H1 (cell line): ENCODE measurements around the gene SIK3. TPM values are rescaled to one million over a fixed set of nuclear protein-coding genes. Genes with fewer than 3 reads are reported as not detected.
A peak's percentile ranks its signal among the peaks of the same experiment; 100 is the strongest.

Experiments used
- CTCF ChIA-PET: fragments of 300-600 bp; sonication (Branson Sonifier 250); formaldehyde crosslinking; loops from one replicate; lab custom pipeline; 2021; ENCODE audit not compliant: partially characterized antibody; lab: Charles Lee
- POLR2A ChIA-PET: fragments of 300-600 bp; sonication (Branson Sonifier 250); formaldehyde crosslinking; loops from one replicate; lab custom pipeline; 2021; ENCODE audit warnings: inconsistent platforms; ENCODE audit not compliant: partially characterized antibody; lab: Charles Lee
- DNase-seq, 2 experiments: peaks; one replicate each; pipeline versions ENCODE4 v3.0.0 to v3.0.0-alpha.2; 2010 to 2022; ENCODE audit warnings: low spot score in 2 of 2, low read depth in 1 of 2, mixed read lengths in 1 of 2
- FAIRE-seq: peaks from 2 replicates; lab custom pipeline; 2011; peaks lifted over from hg19 to GRCh38; lab: Jason Lieb, UNC
- H2AFZ ChIP-seq: 2 replicates; pipeline ENCODE4 v1.8.1; 2012; ENCODE audit warnings: low read length, inconsistent platforms
- H2AK5ac ChIP-seq: 2 replicates; pipeline ENCODE4 v1.6.1; 2013; ENCODE audit warnings: low read depth, low read length
- H2BK120ac ChIP-seq: replicated peaks from 2 replicates; pipeline ENCODE3; 2013; ENCODE audit warnings: low read depth, low read length, inconsistent platforms
- H2BK12ac ChIP-seq: 2 replicates; pipeline ENCODE4 v1.6.1; 2013; ENCODE audit warnings: low read depth, low read length
- H2BK15ac ChIP-seq: 2 replicates; pipeline ENCODE4 v1.6.1; 2013; ENCODE audit warnings: low read length
- H2BK20ac ChIP-seq: 2 replicates; pipeline ENCODE4 v1.6.1; 2013; ENCODE audit warnings: low read length
- H2BK5ac ChIP-seq: 2 replicates; pipeline ENCODE4 v1.6.1; 2013; ENCODE audit warnings: low read depth, low read length
- H3K14ac ChIP-seq: 2 replicates; pipeline ENCODE4 v1.6.1; 2013; ENCODE audit warnings: inconsistent platforms; ENCODE audit not compliant: insufficient read length
- H3K18ac ChIP-seq: 2 replicates; pipeline ENCODE4 v1.6.1; 2013; ENCODE audit warnings: low read length; ENCODE audit errors: extremely low read depth
- H3K23ac ChIP-seq: 2 replicates; pipeline ENCODE4 v1.6.1; 2013; ENCODE audit warnings: inconsistent platforms; ENCODE audit not compliant: insufficient read length
- H3K23me2 ChIP-seq: 2 replicates; pipeline ENCODE4 v1.6.1; 2013; ENCODE audit warnings: low read depth, low read length
- H3K27ac ChIP-seq: 2 replicates; pipeline ENCODE4 v1.6.1; 2011; ENCODE audit warnings: low read depth, low read length, inconsistent platforms
- H3K27me3 ChIP-seq, 4 experiments: replicated peaks in 1 of 4; 1 replicate in 1 of 4; 2 replicates in 3 of 4; pipeline versions ENCODE4 v1.6.1 to v1.8.1; 2011 to 2013; ENCODE audit warnings: low read length in 3 of 4, mild to moderate bottlenecking in 3 of 4, inconsistent platforms in 2 of 4, mixed read lengths in 2 of 4, moderate library complexity in 1 of 4; ENCODE audit not compliant: control insufficient read depth in 3 of 4, insufficient read depth in 3 of 4; ENCODE audit errors: extremely low read depth in 1 of 4
- H3K36me3 ChIP-seq, 4 experiments: 2 replicates each; pipeline versions ENCODE4 v1.6.1 to v1.8.1; 2011 to 2013; ENCODE audit warnings: mild to moderate bottlenecking in 4 of 4, low read length in 3 of 4, moderate library complexity in 2 of 4, control low read depth in 1 of 4, inconsistent platforms in 1 of 4; ENCODE audit not compliant: insufficient read depth in 4 of 4, control insufficient read depth in 2 of 4
- H3K4ac ChIP-seq: replicated peaks from 2 replicates; pipeline ENCODE3; 2013; ENCODE audit warnings: low read length, low read depth, mixed read lengths, inconsistent platforms; ENCODE audit not compliant: insufficient read length
- H3K4me1 ChIP-seq, 4 experiments: replicated peaks in 1 of 4; 1 replicate in 1 of 4; 2 replicates in 3 of 4; pipeline versions ENCODE4 v1.6.1 to v1.8.1; 2011 to 2013; ENCODE audit warnings: low read length in 3 of 4, inconsistent platforms in 2 of 4, mixed read lengths in 1 of 4; ENCODE audit not compliant: insufficient read depth in 4 of 4, control insufficient read depth in 3 of 4
- H3K4me2 ChIP-seq, 2 experiments: 2 replicates each; pipeline versions ENCODE4 v1.6.1 to v1.8.1; 2011 to 2013; ENCODE audit warnings: low read depth in 2 of 2, low read length in 2 of 2, control low read depth in 1 of 2, inconsistent platforms in 1 of 2, mild to moderate bottlenecking in 1 of 2; ENCODE audit not compliant: insufficient read depth in 1 of 2
- H3K4me3 ChIP-seq, 4 experiments: fragments of 200-600, 300-600 bp in 1 of 4; sonication (generic), shearing (Covaris generic), sonication (Bioruptor Twin) in 1 of 4; 2 replicates each; pipeline versions ENCODE4 v1.5.1 to v1.8.1; 2011 to 2016; ENCODE audit warnings: low read length in 4 of 4, low read depth in 3 of 4, control low read depth in 2 of 4, inconsistent platforms in 2 of 4, mild to moderate bottlenecking in 2 of 4, mixed read lengths in 1 of 4, moderate library complexity in 1 of 4; ENCODE audit not compliant: insufficient read depth in 2 of 4; ENCODE audit errors: extremely low read depth in 1 of 4
- H3K56ac ChIP-seq: replicated peaks from 2 replicates; pipeline ENCODE3; 2013; ENCODE audit warnings: low read depth, mild to moderate bottlenecking, mixed read lengths, low read length, inconsistent platforms; ENCODE audit not compliant: insufficient read length
- H3K79me1 ChIP-seq: 2 replicates; pipeline ENCODE4 v1.6.1; 2013; ENCODE audit warnings: low read depth, low read length, control low read depth
- H3K79me2 ChIP-seq, 2 experiments: 2 replicates each; pipeline versions ENCODE4 v1.6.1 to v1.8.1; 2012 to 2013; ENCODE audit warnings: low read length in 2 of 2, mild to moderate bottlenecking in 2 of 2, inconsistent platforms in 1 of 2; ENCODE audit not compliant: insufficient read depth in 2 of 2, control insufficient read depth in 1 of 2
- H3K9ac ChIP-seq, 4 experiments: replicated peaks in 1 of 4; 1 replicate in 1 of 4; 2 replicates in 3 of 4; pipeline versions ENCODE4 v1.6.1 to v1.8.1; 2011 to 2013; ENCODE audit warnings: low read depth in 3 of 4, low read length in 3 of 4, control low read depth in 2 of 4, mild to moderate bottlenecking in 2 of 4, moderate library complexity in 2 of 4, inconsistent platforms in 1 of 4; ENCODE audit errors: extremely low read depth in 1 of 4
- H3K9me3 ChIP-seq, 2 experiments: 2 replicates each; pipeline versions ENCODE4 v1.6.1 to v1.8.1; 2012 to 2013; ENCODE audit warnings: mild to moderate bottlenecking in 2 of 2, moderate library complexity in 2 of 2, control low read depth in 1 of 2, inconsistent platforms in 1 of 2, low read depth in 1 of 2, low read length in 1 of 2, mixed read lengths in 1 of 2; ENCODE audit not compliant: insufficient read depth in 2 of 2
- H4K20me1 ChIP-seq, 2 experiments: replicated peaks in 1 of 2; 2 replicates each; pipeline versions ENCODE3 to v1.8.1; 2011 to 2013; ENCODE audit warnings: inconsistent platforms in 2 of 2, low read length in 2 of 2, mild to moderate bottlenecking in 1 of 2; ENCODE audit not compliant: insufficient read depth in 2 of 2, control insufficient read depth in 1 of 2
- H4K5ac ChIP-seq: 2 replicates; pipeline ENCODE4 v1.6.1; 2013; ENCODE audit warnings: low read length, low read depth, mixed read lengths, inconsistent platforms; ENCODE audit not compliant: insufficient read length
- H4K8ac ChIP-seq: 2 replicates; pipeline ENCODE4 v1.8.0; 2013; ENCODE audit warnings: mild to moderate bottlenecking, moderate library complexity, low read length, inconsistent platforms; ENCODE audit not compliant: insufficient read depth; ENCODE audit errors: extremely low read depth
- H4K91ac ChIP-seq: replicated peaks from 2 replicates; pipeline ENCODE3; 2013; ENCODE audit warnings: low read length, mixed read lengths, inconsistent platforms; ENCODE audit not compliant: insufficient read length
- ASH2L ChIP-seq: fragments of 200-600, 300-600 bp; sonication (generic); IDR thresholded peaks from one replicate; pipeline ENCODE4 v1.7.1; 2017; ENCODE audit warnings: low read length
- BACH1 ChIP-seq: IDR thresholded peaks from 2 replicates; pipeline ENCODE4 v1.6.1; 2012; ENCODE audit warnings: low read length, improper control_type of control experiment
- CHD2 ChIP-seq: IDR thresholded peaks from 2 replicates; pipeline ENCODE4 v1.6.1; 2012; ENCODE audit warnings: low read length, improper control_type of control experiment
- CTBP2 ChIP-seq: IDR thresholded peaks from 2 replicates; pipeline ENCODE4 v1.7.0; 2011; ENCODE audit warnings: borderline replicate concordance, mild to moderate bottlenecking, moderate library complexity, mixed read lengths, low read length; ENCODE audit not compliant: insufficient read depth, insufficient read length
- KDM5A ChIP-seq: fragments of 200-600 bp; IDR thresholded peaks from 2 replicates; pipeline ENCODE4 v1.7.1; 2012; ENCODE audit warnings: mild to moderate bottlenecking, low read length, inconsistent platforms, mixed read lengths
- MAX ChIP-seq: IDR thresholded peaks from 2 replicates; pipeline ENCODE4 v1.6.1; 2012; ENCODE audit warnings: inconsistent platforms
- RBBP5 ChIP-seq: IDR thresholded peaks from 2 replicates; pipeline ENCODE4 v1.7.1; 2012; ENCODE audit warnings: low read depth, mild to moderate bottlenecking, inconsistent platforms, low read length, moderate library complexity, borderline replicate concordance
- SAP30 ChIP-seq: fragments of 300-600 bp; sonication (generic); IDR thresholded peaks from 2 replicates; pipeline ENCODE4 v1.7.1; 2012; ENCODE audit warnings: low read length, moderate library complexity, mild to moderate bottlenecking, inconsistent platforms; ENCODE audit not compliant: insufficient read depth, insufficient replicate concordance
- SP1 ChIP-seq: IDR thresholded peaks from 2 replicates; pipeline ENCODE4 v1.6.1; 2011; ENCODE audit warnings: low read depth, low read length
- SP4 ChIP-seq: IDR thresholded peaks from 2 replicates; pipeline ENCODE4 v1.6.1; 2012; ENCODE audit warnings: low read length, inconsistent platforms
- WGBS, 2 experiments: shearing (Covaris generic) in 1 of 2; methylation state at CpG; one replicate each; pipeline versions ENCODE4 v1.1.6 to v1.1.7; 2013 to 2015; ENCODE audit warnings: low lambda C conversion rate in 2 of 2, mixed read lengths in 2 of 2, inconsistent platforms in 1 of 2, low coverage in 1 of 2, missing lambda C conversion rate in 1 of 2; ENCODE audit not compliant: insufficient replicate concordance in 2 of 2, insufficient coverage in 1 of 2, insufficient read length in 1 of 2; ENCODE audit errors: extremely low coverage in 1 of 2, missing lambda C conversion rate in 1 of 2; 5-methylcytosine and 5-hydroxymethylcytosine counted together
- polyA plus RNA-seq, 7 experiments: library from polyadenylated mRNA; depleted of rRNA in 3 of 7; stranded (reverse) in 5 of 7; unstranded in 2 of 7; fragments of >200 nt in 5 of 7; fragments of 200-250 nt in 2 of 7; gene quantifications; 1 replicate in 5 of 7; 2 replicates in 1 of 7; 4 replicates in 1 of 7; pipeline versions ENCODE4 v1.2.1 to v1.2.3, GENCODE V29; 2011 to 2013; ENCODE audit warnings: missing spikeins in 2 of 7, mixed read lengths in 2 of 7
- total RNA-seq: library from RNA; stranded (reverse); fragmentation: NEBNext Ultra II Directional; extraction: Animal tissue kit (Norgen Biotek cat#: 25700); gene quantifications from 2 replicates; pipeline ENCODE4 v1.2.1, GENCODE V29; 2021
- TF ChIP-seq, protein P1 (sequence below), 3 experiments: IDR thresholded peaks; 1 replicate in 2 of 3; 2 replicates in 1 of 3; pipeline versions ENCODE4 v1.5.1 to v1.6.1; 2011; ENCODE audit warnings: low read length in 3 of 3, mild to moderate bottlenecking in 3 of 3, inconsistent platforms in 2 of 3, low read depth in 1 of 3, moderate library complexity in 1 of 3; ENCODE audit not compliant: insufficient read depth in 1 of 3; ENCODE audit errors: control extremely low read depth in 1 of 3

Gene SIK3
- total and polyA plus RNA-seq, 2 of the 8 experiments (the other 6 are each of a cell fraction or from before 2014, with no cell fraction given), result 19.9 to 32.1 TPM

- 79% methylated on average over 10 of the region's 10 CpGs; no CpG with 5 or more reads in 1 of the 2 experiments for WGBS, 2 experiments
- no peak overlapping the region for H3K56ac ChIP-seq
- TF ChIP-seq CTBP2, result no peak
- TF ChIP-seq, protein P1, sequence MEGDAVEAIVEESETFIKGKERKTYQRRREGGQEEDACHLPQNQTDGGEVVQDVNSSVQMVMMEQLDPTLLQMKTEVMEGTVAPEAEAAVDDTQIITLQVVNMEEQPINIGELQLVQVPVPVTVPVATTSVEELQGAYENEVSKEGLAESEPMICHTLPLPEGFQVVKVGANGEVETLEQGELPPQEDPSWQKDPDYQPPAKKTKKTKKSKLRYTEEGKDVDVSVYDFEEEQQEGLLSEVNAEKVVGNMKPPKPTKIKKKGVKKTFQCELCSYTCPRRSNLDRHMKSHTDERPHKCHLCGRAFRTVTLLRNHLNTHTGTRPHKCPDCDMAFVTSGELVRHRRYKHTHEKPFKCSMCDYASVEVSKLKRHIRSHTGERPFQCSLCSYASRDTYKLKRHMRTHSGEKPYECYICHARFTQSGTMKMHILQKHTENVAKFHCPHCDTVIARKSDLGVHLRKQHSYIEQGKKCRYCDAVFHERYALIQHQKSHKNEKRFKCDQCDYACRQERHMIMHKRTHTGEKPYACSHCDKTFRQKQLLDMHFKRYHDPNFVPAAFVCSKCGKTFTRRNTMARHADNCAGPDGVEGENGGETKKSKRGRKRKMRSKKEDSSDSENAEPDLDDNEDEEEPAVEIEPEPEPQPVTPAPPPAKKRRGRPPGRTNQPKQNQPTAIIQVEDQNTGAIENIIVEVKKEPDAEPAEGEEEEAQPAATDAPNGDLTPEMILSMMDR (IDR thresholded peaks at IDR 0.05; ENCODE audit: control extremely low read depth in 1 of 3, insufficient read depth in 1 of 3, low read depth in 1 of 3, low read length in 3 of 3), result no peak
- TF ChIP-seq BACH1, result no peak
- no peak for TF ChIP-seq SAP30
- TF ChIP-seq MAX, result no peak
- no peak for TF ChIP-seq CHD2
- no peak for TF ChIP-seq RBBP5
- TF ChIP-seq SP1, result no peak
- no peak for TF ChIP-seq ASH2L
- TF ChIP-seq KDM5A, result no peak
- no peak for TF ChIP-seq SP4
Measured at GRCh38 chr11:117146521-117146920, 48.3 kb upstream of the SIK3 start.

More at GRCh38 chr11:117146521-117146920, 48.3 kb upstream of the SIK3 start:
- Histone ChIP-seq H3K79me2 (peaks cover 54 to 69% of the 10 kb centered on the region in 2 experiments), H3K23ac (no peak overlapping the region), H3K23me2 (peaks cover 15% of the 10 kb centered on the region), H4K5ac (peak overlapping the region; percentile 22), H2AK5ac (no peak overlapping the region), H2BK15ac (no peak overlapping the region), H3K4me3 (peak overlapping the region in 2 of 4 experiments; percentile 91 to 99; a peak in 3 of 8 replicates), H4K20me1 (peaks cover 9 to 11% of the 10 kb centered on the region in 2 experiments), H3K27me3 (no peaks in the 10 kb centered on the region), H4K8ac (no peak overlapping the region), H3K4me1 (peaks cover 0 to 11% (median 6%) of the 10 kb centered on the region in 4 experiments; a peak in 5 of 7 replicates), H2BK20ac (no peak overlapping the region), H3K4ac (no peak overlapping the region), H3K4me2 (peak overlapping the region; percentile 30 to 91; a peak in 2 of 4 replicates), H2BK120ac (no peak overlapping the region), H2BK5ac (no peak overlapping the region), H3K79me1 (peaks cover 2% of the 10 kb centered on the region), H3K36me3 (peaks cover 2 to 45% (median 3%) of the 10 kb centered on the region in 4 experiments; a peak in 6 of 8 replicates), H3K18ac (no peak overlapping the region; the same call in 1 of the 2 replicates), H2AFZ (no peak overlapping the region), H2BK12ac (no peak overlapping the region), H3K9ac (0 out of 7 replicates have a peak overlapping the region, but pooled peaks of 1 of the 4 experiments have one; percentile 9), H3K14ac (no peak overlapping the region), H3K9me3 (no peaks in the 10 kb centered on the region), H3K27ac (no peak overlapping the region), H4K91ac (no peak overlapping the region)
- ChIA-PET CTCF (interaction anchor here (0.6 to 1.7 kb wide), 9 partner anchors 23 to 697 kb away, joined by 3 to 6 read pairs (median 3); partner anchors contain the start of genes PCSK7 and RNF214), POLR2A (interaction anchor here (0.7 to 4.4 kb wide), 8 partner anchors 9 to 372 kb away, joined by 3 to 30 read pairs (median 16); partner anchors contain the start of gene SIDT2)
- DNase-seq, result no peak
- no peak for FAIRE-seq
